AG08396 (cell line): ENCODE measurements around the gene BFSP2.
"Not testable (repeated sequence)": the region's sequence is repeated elsewhere in the genome, so short reads cannot be mapped to it uniquely, and the experiment has no call there.

Experiments used
- DNase-seq: peaks from one replicate; pipeline ENCODE4 v3.0.0; 2012; ENCODE audit warnings: low spot score, mixed read lengths

Gene BFSP2

GRCh38 chr3:133520286-133520685 is 120.4 kb downstream of the BFSP2 start:
- no peak for DNase-seq

- DNase-seq, result not testable (repeated sequence)
Observed at GRCh38 chr3:133520938-133521337, 121.1 kb downstream of the BFSP2 start.

- DNase-seq, result no peak
Observed at GRCh38 chr3:133521946-133522345, 122.1 kb downstream of the BFSP2 start.

GRCh38 chr3:133523758-133524157 is 123.9 kb downstream of the BFSP2 start:
- DNase-seq, result not testable (repeated sequence)
